Heart left ventricle (tissue), 16 donors: ENCODE data around the gene C6orf52. TPM values are rescaled to one million over a fixed set of nuclear protein-coding genes. Genes with fewer than 3 reads are reported as not detected.
A peak's percentile ranks its signal among the peaks of the same experiment; 100 is the strongest.

Experiments used
- ATAC-seq, 4 donors: fragments of 200-7000 bp; cut with Tn5 transposase; one replicate each; pipeline ENCODE4 v1.9.1; 2020 to 2022; ENCODE audit warnings: moderate library complexity in 4 of 4, mild to moderate bottlenecking in 3 of 4, moderate number of reproducible peaks in 1 of 4
- DNase-seq, 5 donors: peaks; one replicate each; pipeline ENCODE4 v3.0.0-alpha.2; 2020
- H3K27ac ChIP-seq, 12 donors: fragments of 200-600 bp; sonication (generic) in 4 of 12; one replicate each; pipeline versions ENCODE4 v1.5.0 to v1.8.0; 2016 to 2022; ENCODE audit warnings: mild to moderate bottlenecking in 2 of 12
- H3K27me3 ChIP-seq, 9 donors: fragments of 200-600 bp; sonication (generic) in 2 of 9; one replicate each; pipeline versions ENCODE4 v1.5.1 to v1.8.0; 2016 to 2022; ENCODE audit warnings: mild to moderate bottlenecking in 3 of 9
- H3K36me3 ChIP-seq, 9 donors: fragments of 200-600 bp; sonication (generic) in 2 of 9; one replicate each; pipeline versions ENCODE4 v1.5.0 to v1.8.0; 2018 to 2022; ENCODE audit warnings: mild to moderate bottlenecking in 2 of 9
- H3K4me1 ChIP-seq, 12 donors: fragments of 200-600 bp; sonication (generic) in 4 of 12; one replicate each; pipeline versions ENCODE4 v1.5.0 to v1.8.0; 2016 to 2022; ENCODE audit warnings: mild to moderate bottlenecking in 3 of 12
- H3K4me3 ChIP-seq, 12 donors: fragments of 200-600 bp; sonication (generic) in 4 of 12; one replicate each; pipeline versions ENCODE4 v1.5.0 to v1.8.0; 2017 to 2022; ENCODE audit warnings: mild to moderate bottlenecking in 9 of 12, moderate library complexity in 4 of 12
- H3K9me3 ChIP-seq, 12 donors: fragments of 200-600 bp; sonication (generic) in 4 of 12; one replicate each; pipeline versions ENCODE4 v1.5.0 to v1.8.0; 2016 to 2022; ENCODE audit warnings: mild to moderate bottlenecking in 1 of 12
- CTCF ChIP-seq, 12 donors: fragments of 200-600 bp; sonication (generic) in 4 of 12; IDR thresholded peaks; one replicate each; pipeline versions ENCODE4 v1.5.0 to v1.8.0; 2018 to 2022; ENCODE audit warnings: antibody characterized with exemption in 12 of 12, mild to moderate bottlenecking in 5 of 12
- POLR2A ChIP-seq, 2 donors: fragments of 450-650 bp; IDR thresholded peaks; one replicate each; pipeline ENCODE4 v1.6.1; 2017; ENCODE audit warnings: antibody characterized with exemption in 2 of 2, mild to moderate bottlenecking in 2 of 2, moderate library complexity in 2 of 2
- WGBS, 4 donors: extraction: QIAGEN DNeasy Blood & Tissue Kit in 2 of 4; methylation state at CpG; one replicate each; pipeline versions ENCODE4 v1.1.5 to v1.1.7; 2013 to 2018; 5-methylcytosine and 5-hydroxymethylcytosine counted together
- intact Hi-C, 10 donors: fragments of 100-400 bp; cut with DNase I; formaldehyde crosslinking; loops; one replicate each; pipeline versions ENCODE4 v1.11.1 to v1.14.2; 2022
- polyA plus RNA-seq, 2 donors: library from polyadenylated mRNA; stranded (reverse); fragments of 200-250 nt; gene quantifications; one replicate each; pipeline ENCODE4 v1.2.3, GENCODE V29; 2013
- total RNA-seq, 9 donors: library from RNA; depleted of rRNA in 2 of 9; stranded (reverse); fragments of >200 nt in 2 of 9; fragmentation: NEBNext Ultra II Directional in 3 of 9; extraction: Animal tissue kit (Norgen Biotek cat#: 25700) in 3 of 9; gene quantifications; one replicate each; pipeline versions ENCODE4 v1.1.0 to v1.2.4, GENCODE V29; 2016 to 2023
- donor health status: ischemic (EF 13 %, LVEDD 7.1; RV severe dilation, severe dysfunction).
- donor health status: healthy with polysubstance abuse.
- donor health status: DM: no; HTN: yes; CAD: no.
- donor health status: DM: no; HTN: no; CAD: no.
- donor health status: ischemic (EF 25% LVEDD 6.9; RV normal size, moderate dysfunction).
- donor health status: ischemic (EF 25% LVEDD 5.7; RV mildly dilated, moderate dysfunction).
- donor health status: healthy.
- donor health status: DM: yes; HTN: yes; CAD: no.
- donor health status: ischemic (EF 35%, LVEDD 5.7; RV mildly dilated, moderate dysfunction).
- donor health status: nonischemic (EF 11% LVEDD 7.7; RV severe dilation, severe dysfunction).
- donor health status: DM: yes; HTN: yes; CAD: no.
- donor health status: PGD.
- donor health status: ischemic (EF 29% LVEDD 5.4; RV normal size, mild dysfunction).
- donor health status: nonischemic (EF 23%, LVEDD 6.1; RV moderate dilation, normal function).

C6orf52 gene
- total and polyA plus RNA-seq, 11 donors = 0.15 to 3.6 (median 0.99) TPM; not detected in 6

GRCh38 chr6:10719296-10719963 is 25.0 kb upstream of the C6orf52 start:
- H3K36me3 ChIP-seq = no peaks in the 10 kb centered on the region
- H3K27ac ChIP-seq = peak overlapping the region in 11 of 12 donors; percentile 81 to 97 (median 92)
- no peaks in the 10 kb centered on the region for H3K27me3 ChIP-seq
- WGBS, 4 donors = 71 to 87% (median 74%) methylated on average over 8 of the region's 8 CpGs
- intact Hi-C loops = no loop called here
- peaks cover 0 to 34% (median 17%) of the 10 kb centered on the region in 12 donors for H3K4me1 ChIP-seq
- ATAC-seq = no peak
- no peak for TF ChIP-seq POLR2A (IDR thresholded peaks at IDR 0.05)
- TF ChIP-seq CTCF (IDR thresholded peaks at IDR 0.05) = no peak
- H3K9me3 ChIP-seq = peaks cover 0 to 13% (median 0%) of the 10 kb centered on the region in 12 donors
- no peak for DNase-seq
- H3K4me3 ChIP-seq = peak overlapping the region in 10 of 12 donors; percentile 61 to 85 (median 76)

- H3K36me3 ChIP-seq = peaks cover 0 to 20% (median 14%) of the 10 kb centered on the region in 9 donors
- TF ChIP-seq CTCF (IDR thresholded peaks at IDR 0.05) (no peak), POLR2A (IDR thresholded peaks at IDR 0.05) (no peak)
- no peaks in the 10 kb centered on the region for H3K4me1 ChIP-seq
- H3K27me3 ChIP-seq = no peaks in the 10 kb centered on the region
- no peak overlapping the region for H3K4me3 ChIP-seq
- ATAC-seq (no peak), DNase-seq (no peak)
- intact Hi-C loops = no loop called here
- H3K27ac ChIP-seq = no peak overlapping the region
- peaks cover 0 to 7% (median 0%) of the 10 kb centered on the region in 12 donors for H3K9me3 ChIP-seq
- WGBS, 4 donors = 85 to 87% (median 85%) methylated on average over 8 of the region's 8 CpGs
Observed at GRCh38 chr6:10713962-10714361, 19.5 kb upstream of the C6orf52 start.

DNA sequence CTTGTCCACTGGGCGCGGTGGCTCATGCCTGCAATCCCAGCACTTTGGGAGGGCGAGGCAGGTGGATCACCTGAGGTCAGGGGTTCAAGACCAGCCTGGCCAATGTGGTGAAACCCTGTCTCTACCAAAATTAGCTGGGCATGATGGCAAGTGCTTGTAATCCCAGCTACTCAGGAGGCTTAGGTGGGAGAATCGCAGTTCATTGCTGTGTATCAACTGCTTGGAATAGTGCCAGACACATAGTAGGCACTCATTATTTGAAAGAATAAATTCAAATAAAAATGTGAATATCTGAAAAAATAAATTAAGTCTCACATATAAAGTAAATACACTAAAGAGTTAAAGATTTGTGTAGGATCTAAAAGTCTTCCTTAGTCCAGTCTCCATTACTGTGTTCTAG is 2.2 kb upstream of the C6orf52 start:
- WGBS, 4 donors = 91 to 100% (median 97%) methylated on average over 4 of the region's 4 CpGs
- ATAC-seq = no peak
- peaks cover 0 to 32% (median 18%) of the 10 kb centered on the region in 12 donors for H3K4me1 ChIP-seq
- no peak overlapping the region for H3K4me3 ChIP-seq
- TF ChIP-seq POLR2A (IDR thresholded peaks at IDR 0.05) = no peak
- intact Hi-C loops = loop anchor here in 5 of 10 donors (5.0 to 10.0 kb wide), 5 partner anchors 48 to 192 kb away; partner anchors contain the start of gene TMEM14B (in 2 of the 5)
- H3K27ac ChIP-seq = no peak overlapping the region
- H3K27me3 ChIP-seq = no peaks in the 10 kb centered on the region
- peaks cover 0 to 46% (median 34%) of the 10 kb centered on the region in 9 donors for H3K36me3 ChIP-seq
- no peak for DNase-seq
- H3K9me3 ChIP-seq = no peaks in the 10 kb centered on the region

GRCh38 chr6:10695086-10695657 is 756 bp upstream of the C6orf52 start:
- Histone ChIP-seq H3K9me3 (no peaks in the 10 kb centered on the region), H3K4me1 (peaks cover 0 to 32% (median 18%) of the 10 kb centered on the region in 12 donors), H3K4me3 (peak overlapping the region; percentile 59 to 92 (median 77)), H3K36me3 (peaks cover 0 to 32% (median 23%) of the 10 kb centered on the region in 9 donors), H3K27ac (peak overlapping the region; percentile 82 to 98 (median 96)), H3K27me3 (no peaks in the 10 kb centered on the region)
- no peak for ATAC-seq
- 0 to 2% (median 1%) methylated on average over 17 of the region's 17 CpGs for WGBS, 4 donors
- no peak for DNase-seq
- TF ChIP-seq CTCF (IDR thresholded peaks at IDR 0.05) (no peak), POLR2A (IDR thresholded peaks at IDR 0.05) (no peak)
- intact Hi-C loops = loop anchor here in 9 of 10 donors (2.0 to 10.0 kb wide), 9 partner anchors 28 to 190 kb away; partner anchors contain the start of genes TMEM14B (in 5 of the 9) and TMEM14C (in 1 of the 9)
